ENCODE measurements around the gene HENMT1.
"Not testable (repeated sequence)": the region's sequence is repeated elsewhere in the genome, so short reads cannot be mapped to it uniquely, and the experiment has no call there.

The HENMT1 gene

DNA sequence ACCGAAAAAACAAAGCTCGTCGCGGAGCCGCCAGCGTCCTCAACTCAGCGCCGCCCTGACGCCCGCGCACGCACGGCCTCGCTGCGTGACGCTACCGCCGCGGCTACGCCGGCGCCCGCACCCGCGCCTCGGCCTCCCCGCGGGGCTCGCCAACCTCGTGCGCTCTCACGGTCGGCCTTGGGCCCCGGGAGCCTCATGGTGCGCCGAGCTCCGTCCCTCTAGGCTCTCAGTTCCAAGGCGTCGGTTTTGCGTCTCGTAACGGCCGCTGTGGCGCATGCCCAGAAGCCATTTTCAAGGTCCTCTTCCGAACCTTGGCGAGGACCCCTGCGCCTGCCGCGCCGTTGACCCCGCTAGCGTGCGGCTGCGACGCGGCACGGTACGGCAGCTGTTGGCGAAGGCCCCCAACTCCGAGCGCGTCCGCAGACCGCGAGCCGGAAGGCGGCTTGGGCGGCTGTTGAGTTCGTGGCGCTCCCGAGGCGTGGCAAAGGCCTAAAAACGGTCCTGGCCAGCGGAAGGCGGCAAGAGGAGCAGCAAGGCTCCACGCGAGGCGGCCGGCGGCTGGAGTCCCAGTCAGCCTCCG is at the start of gene HENMT1:
TSS of gene HENMT1 (minus strand) at position 64 of the 580 bp plus-strand sequence. CDS start 1,209 bp downstream, outside the sequence.
- H3K27ac ChIP-seq = peak within 1 kb of the TSS; percentile 84

GRCh38 chr1:108708691-108709660 is 48.1 kb upstream of the HENMT1 start:
- TF ChIP-seq CTCF (conservative IDR thresholded peaks at IDR 0.05) = peak; percentile 27
- TF ChIP-seq ZFX (IDR thresholded peaks at IDR 0.05) = no peak
- H3K27ac ChIP-seq = no peak overlapping the region

More for the DNA sequence above, at the start of gene HENMT1:
- TF ChIP-seq ZFX (IDR thresholded peaks at IDR 0.05) (peak; percentile 92), CTCF (conservative IDR thresholded peaks at IDR 0.05) (no peak)

- no peak for TF ChIP-seq CTCF (conservative IDR thresholded peaks at IDR 0.05)
- TF ChIP-seq ZFX (IDR thresholded peaks at IDR 0.05) = no peak
- no peak overlapping the region for H3K27ac ChIP-seq
These were observed 45.8 kb upstream of the HENMT1 start for GRCh38 chr1:108706643-108707042.

DNA sequence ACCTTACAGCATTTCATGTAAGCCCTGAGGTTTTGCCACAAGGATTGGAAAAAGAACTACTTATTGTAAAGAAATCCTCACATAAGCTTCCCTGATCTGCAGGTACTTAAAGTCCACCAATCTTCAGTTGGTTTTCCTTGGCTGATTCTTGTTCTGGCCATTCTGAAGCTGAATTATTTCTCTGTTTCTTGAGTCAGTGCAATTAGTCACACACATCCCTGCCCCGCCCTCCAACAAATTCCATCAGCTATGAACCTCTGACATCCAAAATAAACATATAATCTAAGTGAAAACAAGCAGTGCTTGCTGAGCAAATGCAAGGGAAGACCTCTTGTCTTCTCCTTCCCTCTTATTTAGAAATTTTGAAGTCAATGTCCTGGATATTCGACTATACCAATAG is 43.6 kb upstream of the HENMT1 start:
- no peak for TF ChIP-seq CTCF (conservative IDR thresholded peaks at IDR 0.05)
- TF ChIP-seq ZFX (IDR thresholded peaks at IDR 0.05) = no peak

DNA sequence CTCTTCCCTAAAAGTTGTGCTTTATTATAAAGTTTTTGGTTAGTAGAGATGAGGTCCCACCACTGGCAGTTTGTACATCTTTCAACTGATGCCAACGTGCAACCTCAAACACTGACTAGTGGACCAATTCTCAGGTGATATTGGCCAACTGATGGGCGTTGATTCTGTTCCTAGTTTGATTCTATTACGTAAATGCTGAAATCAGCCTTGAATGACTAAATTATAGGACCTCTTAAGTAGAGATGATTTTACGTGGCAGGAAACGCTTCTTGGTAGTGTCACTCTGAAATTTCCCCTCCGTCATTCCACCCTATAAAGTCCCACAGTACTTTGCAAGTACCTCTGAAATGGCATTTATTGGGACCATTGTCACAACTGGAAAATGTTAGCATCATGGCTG is 43.0 kb upstream of the HENMT1 start:
- TF ChIP-seq CTCF (conservative IDR thresholded peaks at IDR 0.05) (no peak), ZFX (IDR thresholded peaks at IDR 0.05) (no peak)
- no peak overlapping the region for H3K27ac ChIP-seq

More for the DNA sequence above, 43.6 kb upstream of the HENMT1 start:
- no peak overlapping the region for H3K27ac ChIP-seq

DNA sequence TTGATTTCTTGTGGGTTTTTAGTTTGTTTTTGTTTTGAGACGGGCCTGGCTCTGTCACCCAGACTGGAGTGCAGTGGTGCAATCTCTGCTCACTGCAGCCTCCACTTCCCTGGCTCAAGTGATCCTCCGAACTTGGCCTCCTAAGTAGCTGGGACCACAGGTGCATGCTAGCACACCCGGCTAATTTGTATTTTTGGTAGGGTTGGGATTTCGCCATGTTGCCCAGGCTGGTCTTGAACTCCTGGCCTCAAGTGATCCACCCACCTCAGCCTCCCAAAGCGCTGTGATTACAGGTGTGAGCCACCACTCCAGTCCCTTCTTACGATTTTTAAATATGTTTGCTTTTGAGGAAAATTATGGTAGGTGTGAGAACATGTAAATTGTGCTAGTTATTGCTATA is 41.2 kb upstream of the HENMT1 start:
- H3K27ac ChIP-seq = not testable (repeated sequence)

- TF ChIP-seq CTCF (conservative IDR thresholded peaks at IDR 0.05) (no peak), ZFX (IDR thresholded peaks at IDR 0.05) (no peak)
These were observed 40.4 kb upstream of the HENMT1 start for GRCh38 chr1:108701176-108701849.

More at GRCh38 chr1:108701176-108701849, 40.4 kb upstream of the HENMT1 start:
- H3K27ac ChIP-seq = no peak overlapping the region
